ENCODE results near the gene ZNF256. TPM values are rescaled to one million over a fixed set of nuclear protein-coding genes. Genes with fewer than 3 reads are reported as not detected.

ZNF256 gene
- total RNA-seq = 1 to 10 TPM in 2 of 4 donors, under 1 TPM in 2; 0.93 to 2.6 (median 1.4) TPM

DNA sequence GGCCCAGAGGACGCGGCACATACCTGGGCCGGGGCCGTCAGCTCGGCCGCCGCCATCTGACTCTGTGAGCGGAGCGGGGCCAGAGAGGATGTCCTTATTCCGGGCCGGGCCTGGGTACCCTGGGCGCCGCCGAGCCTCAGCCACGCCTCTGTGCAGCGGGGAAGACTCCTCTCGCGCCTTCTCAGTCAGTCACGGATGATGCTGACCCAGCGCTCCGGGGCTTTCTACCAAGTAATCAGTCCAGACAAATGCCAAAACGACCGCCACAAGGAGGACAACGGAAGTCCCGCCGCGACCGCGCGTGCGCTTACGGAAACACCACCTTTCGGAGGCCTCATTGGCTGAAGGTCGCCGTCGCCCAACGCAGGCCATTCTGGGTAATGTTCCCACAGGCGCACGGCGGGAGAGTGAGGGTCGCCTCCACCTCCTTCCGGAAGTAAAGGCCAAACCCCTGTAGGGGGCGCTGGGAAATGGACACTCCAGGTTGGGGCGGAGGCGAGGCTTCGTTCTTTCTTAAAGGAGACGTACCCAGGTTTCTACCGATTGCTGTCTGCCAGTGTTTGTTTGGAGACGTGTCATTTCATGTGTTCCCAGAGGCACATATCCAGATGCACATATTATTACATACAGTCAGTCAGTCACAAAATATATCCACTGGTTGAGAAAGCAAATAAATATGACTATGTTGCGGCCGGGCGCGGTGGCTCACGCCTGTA lies at the start of gene ZNF256:
Gene ZNF256 (minus strand): TSS at position 288 of the 716 bp plus-strand sequence. CDS start 232 bp downstream, at position 56.
- peak; percentile 32 to 67 (median 62) for TF ChIP-seq CTCF (IDR thresholded peaks at IDR 0.05 in 4 of 5, conservative IDR thresholded peaks at IDR 0.05 in 1 of 5)
- TF ChIP-seq POLR2A (IDR thresholded peaks at IDR 0.05) = peak in 1 of 2 donors; percentile 25
- Histone ChIP-seq H3K9me3 (peaks cover 0 to 22% (median 0%) of the 10 kb centered on the region in 3 donors), H3K36me3 (peaks cover 0 to 26% of the 10 kb centered on the region in 2 donors), H3K4me3 (peak within 1 kb of the TSS; percentile 77 to 99 (median 93)), H3K27ac (peak within 1 kb of the TSS; percentile 78 to 88 (median 85)), H3K27me3 (no peaks in the 10 kb centered on the region), H3K4me1 (peaks cover 7 to 8% of the 10 kb centered on the region in 2 donors)
- intact Hi-C loops (cut with DNase I; ENCODE audit: low total_unique reads) (loop anchor here (1.0 to 5.0 kb wide), 3 partner anchors 55 to 370 kb away; partner anchors contain the start of genes ZNF135, ZNF416 and ZNF606), in situ Hi-C loops (cut with MboI; ENCODE audit: low sequenced_read_pairs in 4 of 4) (no loop called here)
- ATAC-seq = peak; percentile 96 to 99
- peak; percentile 87 to 95 for DNase-seq

GRCh38 chr19:57992841-57993240 lies 45.3 kb upstream of the ZNF256 start:
- no peaks in the 10 kb centered on the region for H3K4me1 ChIP-seq
- H3K36me3 ChIP-seq = peaks cover 8 to 93% of the 10 kb centered on the region in 2 donors
- peaks cover 2 to 68% (median 24%) of the 10 kb centered on the region in 3 donors for H3K9me3 ChIP-seq
- intact Hi-C loops (cut with DNase I; ENCODE audit: low total_unique reads) (no loop called here), in situ Hi-C loops (cut with MboI; ENCODE audit: low sequenced_read_pairs in 4 of 4) (no loop called here)
- ATAC-seq (no peak), DNase-seq (no peak)
- no peaks in the 10 kb centered on the region for H3K27me3 ChIP-seq
- TF ChIP-seq POLR2A (IDR thresholded peaks at IDR 0.05) (no peak), CTCF (IDR thresholded peaks at IDR 0.05 in 4 of 5, conservative IDR thresholded peaks at IDR 0.05 in 1 of 5) (no peak)
- no peak overlapping the region for H3K4me3 ChIP-seq
- no peak overlapping the region for H3K27ac ChIP-seq

GRCh38 chr19:57978586-57979289 lies 31.2 kb upstream of the ZNF256 start:
- TF ChIP-seq CTCF (IDR thresholded peaks at IDR 0.05 in 4 of 5, conservative IDR thresholded peaks at IDR 0.05 in 1 of 5) (no peak), POLR2A (IDR thresholded peaks at IDR 0.05) (no peak)
- Histone ChIP-seq H3K9me3 (peaks cover 57 to 99% (median 71%) of the 10 kb centered on the region in 3 donors), H3K27me3 (peaks cover 0 to 5% (median 0%) of the 10 kb centered on the region in 3 donors), H3K36me3 (peaks cover 48 to 93% of the 10 kb centered on the region in 2 donors), H3K4me3 (peak overlapping the region in 1 of 4 donors; percentile 42), H3K27ac (no peak overlapping the region), H3K4me1 (no peaks in the 10 kb centered on the region)
- intact Hi-C loops (cut with DNase I; ENCODE audit: low total_unique reads) (no loop called here), in situ Hi-C loops (cut with MboI; ENCODE audit: low sequenced_read_pairs in 4 of 4) (no loop called here)
- ATAC-seq (no peak), DNase-seq (no peak)

DNA sequence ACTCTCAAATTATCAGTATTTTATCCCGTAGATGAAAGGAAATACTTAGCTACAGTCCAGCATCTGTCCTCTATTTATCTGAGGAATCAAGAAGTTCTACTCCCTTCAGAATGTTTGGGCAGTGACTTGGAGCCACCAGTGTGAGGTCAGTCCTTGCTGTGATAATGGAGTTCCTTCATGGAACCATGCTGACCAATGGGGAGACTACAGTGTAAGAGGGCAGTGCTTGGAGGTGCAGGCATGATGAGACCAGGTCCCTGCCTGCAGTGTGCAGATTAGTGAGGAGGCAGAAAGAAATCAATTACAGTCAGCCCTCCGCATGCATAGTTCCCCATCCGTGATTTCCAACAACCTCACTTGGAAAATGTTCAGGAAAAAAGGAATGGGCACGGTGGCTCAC lies 26.9 kb upstream of the ZNF256 start, which contains the start of gene C19orf18:
Gene C19orf18 (minus strand): TSS at position 101 of the 400 bp plus-strand sequence. CDS start 102 bp downstream, outside the sequence.
- peaks cover 43 to 83% (median 43%) of the 10 kb centered on the region in 3 donors for H3K9me3 ChIP-seq
- in situ Hi-C loops (cut with MboI; ENCODE audit: low sequenced_read_pairs in 4 of 4) = no loop called here
- ATAC-seq (no peak), DNase-seq (no peak)
- H3K27ac ChIP-seq = no peak within 1 kb of the TSS
- intact Hi-C loops (cut with DNase I; ENCODE audit: low total_unique reads) = no loop called here
- peaks cover 13 to 79% of the 10 kb centered on the region in 2 donors for H3K36me3 ChIP-seq
- H3K4me3 ChIP-seq = peak within 1 kb of the TSS in 1 of 4 donors; percentile 30
- H3K27me3 ChIP-seq = no peaks in the 10 kb centered on the region
- H3K4me1 ChIP-seq = no peaks in the 10 kb centered on the region
- TF ChIP-seq CTCF (IDR thresholded peaks at IDR 0.05 in 4 of 5, conservative IDR thresholded peaks at IDR 0.05 in 1 of 5) (no peak), POLR2A (IDR thresholded peaks at IDR 0.05) (no peak)

Measured in gastrocnemius medialis (tissue), 4 donors.